ENCODE results near the gene CACNA1I.

Gene CACNA1I

GRCh38 chr22:39593066-39593930, 22.7 kb downstream of the CACNA1I start:
- DNase-seq (ENCODE audit: insufficient read length) (no peak), FAIRE-seq (no peak)
- TF ChIP-seq TAF1 (IDR thresholded peaks at IDR 0.05; ENCODE audit: borderline replicate concordance, low read depth, low read length) (no peak), POLR2AphosphoS5 (IDR thresholded peaks at IDR 0.05; ENCODE audit: low read depth, low read length) (no peak), POLR2A (IDR thresholded peaks at IDR 0.05; ENCODE audit: low read depth, low read length) (no peak)

GRCh38 chr22:39593931-39594285, 23.4 kb downstream of the CACNA1I start:
- FAIRE-seq (no peak), DNase-seq (ENCODE audit: insufficient read length) (no peak)
- TF ChIP-seq TAF1 (IDR thresholded peaks at IDR 0.05; ENCODE audit: borderline replicate concordance, low read depth, low read length) = no peak
- TF ChIP-seq POLR2A (IDR thresholded peaks at IDR 0.05; ENCODE audit: low read depth, low read length) = no peak
- TF ChIP-seq POLR2AphosphoS5 (IDR thresholded peaks at IDR 0.05; ENCODE audit: low read depth, low read length) = no peak

- TF ChIP-seq POLR2AphosphoS5 (IDR thresholded peaks at IDR 0.05; ENCODE audit: low read depth, low read length) = no peak
- no peak for DNase-seq (ENCODE audit: insufficient read length)
- no peak for FAIRE-seq
These were observed 23.9 kb downstream of the CACNA1I start for GRCh38 chr22:39594411-39594810.

- TF ChIP-seq TAF1 (IDR thresholded peaks at IDR 0.05; ENCODE audit: borderline replicate concordance, low read depth, low read length) (no peak), POLR2AphosphoS5 (IDR thresholded peaks at IDR 0.05; ENCODE audit: low read depth, low read length) (no peak), POLR2A (IDR thresholded peaks at IDR 0.05; ENCODE audit: low read depth, low read length) (no peak)
- no peak for FAIRE-seq
These were observed 25.1 kb downstream of the CACNA1I start for GRCh38 chr22:39595622-39596172.

GRCh38 chr22:39596601-39597000, 26.0 kb downstream of the CACNA1I start:
- no peak for FAIRE-seq
- TF ChIP-seq POLR2AphosphoS5 (IDR thresholded peaks at IDR 0.05; ENCODE audit: low read depth, low read length) = no peak
- TF ChIP-seq TAF1 (IDR thresholded peaks at IDR 0.05; ENCODE audit: borderline replicate concordance, low read depth, low read length) = no peak
- no peak for TF ChIP-seq POLR2A (IDR thresholded peaks at IDR 0.05; ENCODE audit: low read depth, low read length)
- DNase-seq (ENCODE audit: insufficient read length) = no peak

More at GRCh38 chr22:39595622-39596172, 25.1 kb downstream of the CACNA1I start:
- no peak for DNase-seq (ENCODE audit: insufficient read length)

GRCh38 chr22:39597236-39597869, 26.8 kb downstream of the CACNA1I start:
- TF ChIP-seq POLR2A (IDR thresholded peaks at IDR 0.05; ENCODE audit: low read depth, low read length) (no peak), TAF1 (IDR thresholded peaks at IDR 0.05; ENCODE audit: borderline replicate concordance, low read depth, low read length) (no peak), POLR2AphosphoS5 (IDR thresholded peaks at IDR 0.05; ENCODE audit: low read depth, low read length) (no peak)
- FAIRE-seq = no peak
- no peak for DNase-seq (ENCODE audit: insufficient read length)

- FAIRE-seq = no peak
- TF ChIP-seq POLR2A (IDR thresholded peaks at IDR 0.05; ENCODE audit: low read depth, low read length) (no peak), POLR2AphosphoS5 (IDR thresholded peaks at IDR 0.05; ENCODE audit: low read depth, low read length) (no peak), TAF1 (IDR thresholded peaks at IDR 0.05; ENCODE audit: borderline replicate concordance, low read depth, low read length) (no peak)
- DNase-seq (ENCODE audit: insufficient read length) = no peak
These were observed 27.7 kb downstream of the CACNA1I start for GRCh38 chr22:39598017-39598965.

GRCh38 chr22:39600491-39601179, 30.1 kb downstream of the CACNA1I start:
- DNase-seq (ENCODE audit: insufficient read length) (no peak), FAIRE-seq (no peak)
- TF ChIP-seq POLR2AphosphoS5 (IDR thresholded peaks at IDR 0.05; ENCODE audit: low read depth, low read length) = no peak
- no peak for TF ChIP-seq POLR2A (IDR thresholded peaks at IDR 0.05; ENCODE audit: low read depth, low read length)
- no peak for TF ChIP-seq TAF1 (IDR thresholded peaks at IDR 0.05; ENCODE audit: borderline replicate concordance, low read depth, low read length)

GRCh38 chr22:39601180-39601535, 30.6 kb downstream of the CACNA1I start:
- FAIRE-seq (no peak), DNase-seq (ENCODE audit: insufficient read length) (no peak)
- TF ChIP-seq POLR2AphosphoS5 (IDR thresholded peaks at IDR 0.05; ENCODE audit: low read depth, low read length) = no peak
- TF ChIP-seq POLR2A (IDR thresholded peaks at IDR 0.05; ENCODE audit: low read depth, low read length) = no peak
- TF ChIP-seq TAF1 (IDR thresholded peaks at IDR 0.05; ENCODE audit: borderline replicate concordance, low read depth, low read length) = no peak

- FAIRE-seq (no peak), DNase-seq (ENCODE audit: insufficient read length) (no peak)
These were observed 32.8 kb downstream of the CACNA1I start for GRCh38 chr22:39603345-39603744.

More at GRCh38 chr22:39603345-39603744, 32.8 kb downstream of the CACNA1I start:
- TF ChIP-seq POLR2AphosphoS5 (IDR thresholded peaks at IDR 0.05; ENCODE audit: low read depth, low read length) (no peak), TAF1 (IDR thresholded peaks at IDR 0.05; ENCODE audit: borderline replicate concordance, low read depth, low read length) (no peak), POLR2A (IDR thresholded peaks at IDR 0.05; ENCODE audit: low read depth, low read length) (no peak)
